Activated CD4-positive, alpha-beta T cell treated with anti-CD3 and anti-CD28 coated beads, Interleukin-2, Interleukin-6, amounts not matched to agents 100 ng/mL and 50 ng/mL, durations not matched to agents 16 hours and 8 hours (primary cell): ENCODE data around the gene FBXO24.

Experiments used
- DNase-seq: peaks from one replicate; pipeline ENCODE4 v3.0.0-alpha.2; 2020

Gene FBXO24

DNA sequence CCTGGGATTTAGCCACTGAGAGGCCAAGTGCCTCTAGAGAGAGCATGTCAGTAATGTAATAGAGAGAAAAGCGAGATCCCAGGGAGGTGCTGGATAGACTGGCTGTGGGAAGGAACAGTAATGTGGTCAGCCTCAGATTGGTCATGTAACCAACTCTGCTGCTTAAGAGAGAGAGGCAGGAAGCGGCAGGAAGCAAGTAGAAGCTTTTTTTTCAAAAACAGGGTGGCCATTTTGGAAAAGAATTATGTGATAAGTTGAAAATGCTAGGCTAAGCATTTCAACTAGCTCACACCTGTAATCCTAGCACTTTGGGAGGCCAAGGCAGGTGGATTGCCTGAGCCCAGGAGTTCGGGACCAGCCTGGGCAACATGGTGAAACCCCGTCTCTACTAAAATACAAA is 12.3 kb downstream of the FBXO24 start:
- DNase-seq, result no peak

DNA sequence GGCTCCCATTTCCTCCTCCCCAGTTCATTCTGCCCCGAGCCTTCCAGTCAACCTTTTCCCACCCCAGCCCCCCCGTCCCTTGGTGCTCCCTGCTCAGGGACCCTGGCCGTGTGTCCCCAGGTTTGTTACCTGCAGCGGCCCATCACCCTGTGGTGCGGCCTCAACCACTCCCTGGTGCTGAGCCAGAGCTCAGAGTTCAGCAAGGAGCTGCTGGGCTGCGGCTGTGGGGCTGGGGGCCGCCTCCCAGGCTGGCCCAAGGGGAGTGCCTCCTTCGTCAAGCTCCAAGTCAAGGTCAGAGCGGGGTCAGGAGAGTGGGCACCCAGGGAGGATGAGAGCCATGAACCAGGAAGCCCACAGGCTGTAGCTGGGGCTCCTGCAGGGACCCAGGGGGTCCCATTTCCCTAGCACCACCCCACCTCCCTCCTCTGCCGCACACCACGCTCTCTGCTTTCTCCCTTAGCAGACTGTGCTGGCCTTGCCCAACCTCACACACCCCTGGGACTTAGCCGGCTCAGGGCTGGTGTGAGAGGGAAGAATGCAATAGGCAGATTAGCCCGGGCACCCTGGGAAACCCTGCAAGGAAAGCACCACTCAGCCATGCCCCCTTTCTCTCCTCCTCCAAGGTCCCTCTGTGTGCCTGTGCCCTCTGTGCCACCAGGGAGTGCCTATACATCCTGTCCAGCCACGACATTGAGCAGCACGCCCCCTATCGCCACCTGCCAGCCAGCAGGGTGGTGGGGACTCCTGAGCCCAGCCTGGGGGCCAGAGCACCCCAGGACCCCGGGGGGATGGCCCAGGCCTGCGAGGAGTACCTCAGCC is 14.0 kb downstream of the FBXO24 start:
- DNase-seq, result no peak

DNA sequence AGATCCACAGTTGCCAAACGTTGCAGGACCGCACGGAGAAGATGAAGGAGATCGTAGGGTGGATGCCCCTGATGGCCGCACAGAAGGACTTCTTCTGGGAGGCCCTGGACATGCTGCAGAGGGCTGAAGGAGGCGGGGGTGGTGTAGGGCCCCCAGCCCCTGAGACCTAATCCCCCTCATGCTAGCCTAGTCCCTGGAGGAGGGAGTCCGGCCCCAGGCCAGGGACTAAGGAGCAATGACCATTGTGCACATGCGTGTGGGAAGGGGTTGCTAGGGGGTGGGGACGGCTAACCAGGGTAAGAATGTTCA is 14.6 kb downstream of the FBXO24 start:
- DNase-seq, result no peak

DNA sequence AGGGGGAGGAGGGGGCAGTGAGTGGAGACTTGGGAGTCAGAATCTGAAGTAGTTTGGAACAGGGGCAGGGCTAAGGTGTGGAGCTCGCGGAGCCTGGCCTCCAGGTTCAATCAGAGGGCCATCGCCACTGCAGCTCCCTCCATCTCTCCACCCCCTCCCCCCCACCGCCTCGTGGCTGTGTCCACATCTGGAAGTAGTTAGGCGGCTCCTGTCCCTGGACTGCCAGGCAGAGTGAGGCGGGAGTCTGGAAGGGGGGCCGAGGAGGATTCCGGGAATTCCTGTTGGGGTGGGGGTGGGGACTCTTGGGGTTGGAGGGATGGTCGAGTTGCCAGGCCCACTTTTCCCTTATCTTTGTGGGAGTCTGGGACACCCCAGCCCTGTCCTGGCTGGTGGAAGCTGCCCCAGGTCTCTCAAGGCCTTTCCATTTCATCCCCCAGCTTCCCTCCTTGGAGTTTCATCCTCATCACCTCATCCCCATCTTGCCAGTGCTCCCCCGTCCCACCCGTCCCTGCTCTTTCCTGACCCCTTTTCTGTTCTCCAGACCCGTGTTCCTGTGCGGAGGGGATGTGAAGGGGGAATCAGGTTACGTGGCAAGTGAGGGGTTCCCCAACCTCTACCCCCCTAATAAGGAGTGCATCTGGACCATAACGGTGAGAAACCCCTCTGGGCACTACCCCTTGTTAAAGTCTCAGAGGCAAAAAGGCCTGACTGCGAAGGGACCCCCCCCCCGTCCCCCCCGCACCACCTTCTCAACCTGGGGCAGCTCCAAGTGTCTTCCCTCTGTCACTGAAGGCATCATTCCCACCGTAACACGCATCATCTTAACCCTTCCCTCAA is 17.0 kb downstream of the FBXO24 start:
- DNase-seq, result no peak

DNA sequence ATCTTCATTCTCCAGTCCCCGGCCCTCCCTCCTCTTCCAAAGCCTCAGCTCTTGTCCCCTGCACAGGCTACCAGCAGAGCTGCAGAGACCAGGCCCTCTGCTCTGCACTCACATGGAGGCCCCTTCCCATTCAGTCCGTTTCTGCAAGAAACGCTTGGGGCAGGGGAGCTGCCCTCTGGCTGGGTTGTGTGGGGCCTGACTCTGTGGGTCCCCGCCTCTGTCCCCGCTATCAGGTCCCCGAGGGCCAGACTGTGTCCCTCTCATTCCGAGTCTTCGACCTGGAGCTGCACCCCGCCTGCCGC is 17.5 kb downstream of the FBXO24 start:
- no peak for DNase-seq

DNA sequence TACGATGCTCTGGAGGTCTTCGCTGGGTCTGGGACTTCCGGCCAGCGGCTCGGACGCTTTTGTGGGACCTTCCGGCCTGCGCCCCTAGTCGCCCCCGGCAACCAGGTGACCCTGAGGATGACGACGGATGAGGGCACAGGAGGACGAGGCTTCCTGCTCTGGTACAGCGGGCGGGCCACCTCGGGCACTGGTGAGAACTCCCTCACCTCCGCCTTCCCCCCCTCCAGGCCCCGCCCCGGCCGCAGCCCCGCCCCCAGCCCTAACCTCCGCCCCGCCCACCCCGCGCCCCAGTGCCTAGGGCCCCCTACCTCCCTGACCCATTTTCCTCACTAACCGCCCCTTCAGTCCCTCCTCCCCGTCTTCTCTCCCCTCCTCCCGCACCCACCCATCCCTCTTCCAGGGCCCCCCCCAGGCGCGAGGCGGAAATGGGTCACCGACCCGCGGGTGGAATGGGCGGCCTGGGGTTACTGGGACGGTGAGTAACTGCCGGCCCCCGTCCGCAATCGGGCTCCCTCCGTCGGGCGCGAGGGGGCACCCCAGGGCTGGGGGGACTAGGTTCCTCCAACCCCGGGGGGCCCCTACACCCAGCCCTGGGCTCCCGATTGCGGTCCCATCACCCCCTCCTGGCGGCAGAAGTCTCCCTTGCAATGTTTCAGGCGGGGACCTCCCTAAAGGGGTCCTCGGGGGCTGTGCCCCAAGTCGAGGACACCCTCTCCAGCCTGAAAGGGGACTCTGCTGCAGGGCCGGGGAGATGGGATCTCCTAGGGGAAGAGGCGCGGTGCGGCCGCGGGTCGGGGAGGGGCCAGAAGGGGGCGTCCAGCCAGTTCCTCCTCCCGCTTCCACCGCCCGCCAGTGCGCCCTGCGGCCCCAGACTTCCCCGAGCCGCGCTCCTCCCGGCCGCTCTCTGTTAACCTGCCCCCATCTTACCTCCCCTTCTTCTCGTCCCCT is 18.2 kb downstream of the FBXO24 start:
- DNase-seq, result peak; percentile 74

DNA sequence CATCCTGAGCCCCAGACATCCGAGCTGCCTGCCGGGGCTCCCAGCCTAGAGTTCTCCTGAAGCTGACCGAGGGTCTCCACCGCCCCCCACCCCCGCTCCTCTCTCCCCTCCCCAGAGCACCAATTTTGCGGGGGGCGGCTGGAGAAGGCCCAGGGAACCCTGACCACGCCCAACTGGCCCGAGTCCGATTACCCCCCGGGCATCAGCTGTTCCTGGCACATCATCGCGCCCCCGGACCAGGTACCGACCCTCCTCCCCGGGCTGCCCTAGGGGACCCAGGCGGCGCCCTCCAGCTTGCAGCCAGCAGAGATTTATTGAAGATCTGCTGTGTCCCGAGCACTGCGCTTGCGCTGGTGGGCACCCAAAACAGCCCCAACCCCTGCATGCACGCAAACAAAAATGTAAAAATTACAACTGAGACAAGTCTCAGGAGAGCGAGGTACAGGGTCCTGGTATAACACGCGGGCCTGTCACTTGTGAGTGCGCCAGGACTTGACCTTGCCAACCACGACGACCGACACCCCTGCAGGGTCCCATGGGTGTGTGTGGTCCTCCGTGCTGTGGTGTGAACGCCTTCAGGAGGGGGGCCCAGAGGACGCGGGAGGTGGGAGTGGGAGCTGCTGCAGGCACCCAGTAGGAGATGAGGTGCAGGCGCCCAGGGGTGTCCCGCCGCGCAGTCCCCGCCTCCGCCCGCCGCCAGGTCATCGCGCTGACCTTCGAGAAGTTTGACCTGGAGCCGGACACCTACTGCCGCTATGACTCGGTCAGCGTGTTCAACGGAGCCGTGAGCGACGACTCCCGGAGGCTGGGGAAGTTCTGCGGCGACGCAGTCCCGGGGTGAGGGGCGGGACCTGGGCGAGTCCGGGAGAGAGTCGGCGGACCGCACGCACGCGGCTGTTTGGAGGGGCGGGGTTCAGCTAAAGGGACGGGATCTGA is 19.1 kb downstream of the FBXO24 start:
- peak; percentile 38 for DNase-seq

DNA sequence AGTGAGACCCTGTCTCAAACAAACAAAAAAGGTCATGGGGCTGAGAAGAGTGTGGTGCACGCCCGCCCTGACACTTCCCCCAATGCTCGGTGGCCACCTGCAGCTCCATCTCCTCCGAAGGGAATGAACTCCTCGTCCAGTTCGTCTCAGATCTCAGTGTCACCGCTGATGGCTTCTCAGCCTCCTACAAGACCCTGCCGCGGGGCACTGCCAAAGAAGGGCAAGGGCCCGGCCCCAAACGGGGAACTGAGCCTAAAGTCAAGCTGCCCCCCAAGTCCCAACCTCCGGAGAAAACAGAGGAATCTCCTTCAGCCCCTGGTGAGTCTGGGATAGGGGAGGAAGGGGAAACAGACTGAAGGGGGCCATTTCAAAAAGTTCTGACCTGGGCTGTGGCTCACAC is 20.2 kb downstream of the FBXO24 start:
- DNase-seq, result no peak

DNA sequence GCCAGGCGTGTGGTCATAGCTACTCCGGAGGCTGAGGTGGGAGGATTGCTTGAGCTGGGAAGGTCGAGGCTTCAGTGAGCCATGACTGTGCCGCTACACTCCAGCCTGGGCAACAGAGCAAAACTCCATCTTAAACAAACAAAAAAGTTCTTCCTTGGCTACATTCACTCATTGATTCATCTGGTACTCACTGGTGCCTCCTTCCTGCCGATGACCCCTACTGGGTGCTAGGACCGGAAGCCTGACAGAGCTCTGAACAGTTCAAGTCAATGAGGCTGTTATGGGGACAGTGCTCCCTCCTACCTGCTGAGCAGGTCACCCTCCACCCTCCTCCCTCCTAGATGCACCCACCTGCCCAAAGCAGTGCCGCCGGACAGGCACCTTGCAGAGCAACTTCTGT is 21.0 kb downstream of the FBXO24 start:
- DNase-seq, result no peak

DNA sequence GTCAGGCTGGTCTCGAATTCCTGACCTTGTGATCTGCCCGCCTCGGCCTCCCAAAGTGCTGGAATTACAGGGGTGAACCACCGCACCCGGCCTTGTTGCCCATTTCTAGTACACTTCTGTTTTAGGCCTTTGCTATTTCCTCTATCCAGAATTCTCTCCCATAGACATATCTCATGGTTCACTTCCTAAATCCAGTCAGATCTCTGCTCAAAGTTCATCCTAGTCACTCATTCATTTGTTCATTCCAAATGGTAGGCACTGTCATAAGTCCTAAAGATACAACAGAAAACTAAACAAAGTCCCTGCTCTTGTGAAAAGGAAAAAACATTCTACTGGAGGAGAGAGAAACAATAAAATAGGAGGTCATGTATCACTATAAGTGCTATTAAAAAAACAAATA is 23.8 kb downstream of the FBXO24 start:
- no peak for DNase-seq

DNA sequence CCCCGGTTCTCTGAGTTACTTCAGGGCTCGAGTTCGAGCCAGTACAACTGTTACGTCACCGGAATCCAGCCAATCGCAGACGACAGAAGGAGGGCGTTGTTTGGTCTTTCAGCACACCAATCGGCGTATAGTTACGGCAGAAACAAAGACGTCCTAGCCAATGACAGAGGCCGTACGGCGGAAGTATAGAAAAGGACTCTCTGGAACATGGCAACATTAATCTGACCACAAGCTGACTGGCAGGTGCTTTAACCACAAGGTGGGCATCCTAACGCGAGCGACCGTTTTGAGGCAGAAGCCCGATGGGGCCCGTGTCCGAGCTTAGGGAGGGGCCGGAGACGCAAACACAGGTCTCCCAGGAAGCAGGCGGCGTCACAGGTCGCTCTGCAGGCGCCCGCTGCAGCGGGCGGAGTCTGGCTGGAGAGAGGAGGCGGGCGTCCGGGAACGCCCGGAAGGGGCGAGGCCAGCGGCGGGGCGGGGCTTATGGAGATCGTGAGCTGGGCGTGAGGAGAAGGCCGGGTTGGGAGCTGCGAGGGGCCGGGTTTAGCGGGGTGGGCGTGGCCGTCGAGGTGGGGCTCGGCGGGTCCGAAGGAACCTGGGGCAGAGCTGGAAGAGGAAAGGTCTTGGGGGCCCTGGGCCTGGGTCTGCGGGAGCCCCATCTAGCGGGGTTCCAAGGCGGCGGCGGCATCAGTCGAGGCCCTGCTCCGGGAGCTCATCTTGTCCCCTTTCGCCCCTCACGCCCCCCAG is 26.0 kb downstream of the FBXO24 start, which contains the start of gene MOSPD3:
MOSPD3 (plus strand) TSS at position 558 of the 747 bp plus-strand sequence. CDS start 252 bp downstream, outside the sequence.
- DNase-seq, result peak; percentile 99

DNA sequence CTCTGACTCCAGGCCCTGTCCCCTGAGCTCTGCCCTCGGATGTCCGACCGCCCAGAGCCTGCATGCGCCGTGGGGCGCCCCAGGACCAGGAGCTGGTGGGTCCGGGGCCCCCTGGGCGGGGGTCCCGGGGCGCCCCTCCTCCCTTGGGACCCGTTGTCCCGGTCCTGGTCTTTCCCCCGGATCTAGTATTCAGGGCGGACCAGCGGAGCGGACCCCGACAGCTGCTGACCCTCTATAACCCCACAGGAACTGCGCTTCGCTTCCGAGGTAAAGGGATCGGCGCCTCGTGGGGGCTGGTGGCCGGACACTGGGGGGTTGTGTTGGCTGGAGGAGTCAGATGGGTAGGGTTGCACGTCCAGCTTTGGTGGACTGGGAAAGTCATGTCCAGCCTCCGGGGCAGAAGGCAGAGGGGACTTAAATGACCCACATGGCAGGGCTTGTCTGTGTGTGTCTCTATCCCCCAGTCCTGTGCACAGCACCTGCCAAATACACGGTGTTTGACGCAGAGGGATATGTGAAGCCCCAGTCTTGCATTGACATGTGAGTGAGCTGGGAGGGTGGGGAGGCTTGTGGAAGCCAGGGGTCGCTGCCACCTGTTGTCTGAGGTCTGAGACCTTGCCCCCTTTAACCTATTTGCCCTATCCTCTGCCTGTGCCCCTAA is 26.7 kb downstream of the FBXO24 start:
- DNase-seq, result no peak

DNA sequence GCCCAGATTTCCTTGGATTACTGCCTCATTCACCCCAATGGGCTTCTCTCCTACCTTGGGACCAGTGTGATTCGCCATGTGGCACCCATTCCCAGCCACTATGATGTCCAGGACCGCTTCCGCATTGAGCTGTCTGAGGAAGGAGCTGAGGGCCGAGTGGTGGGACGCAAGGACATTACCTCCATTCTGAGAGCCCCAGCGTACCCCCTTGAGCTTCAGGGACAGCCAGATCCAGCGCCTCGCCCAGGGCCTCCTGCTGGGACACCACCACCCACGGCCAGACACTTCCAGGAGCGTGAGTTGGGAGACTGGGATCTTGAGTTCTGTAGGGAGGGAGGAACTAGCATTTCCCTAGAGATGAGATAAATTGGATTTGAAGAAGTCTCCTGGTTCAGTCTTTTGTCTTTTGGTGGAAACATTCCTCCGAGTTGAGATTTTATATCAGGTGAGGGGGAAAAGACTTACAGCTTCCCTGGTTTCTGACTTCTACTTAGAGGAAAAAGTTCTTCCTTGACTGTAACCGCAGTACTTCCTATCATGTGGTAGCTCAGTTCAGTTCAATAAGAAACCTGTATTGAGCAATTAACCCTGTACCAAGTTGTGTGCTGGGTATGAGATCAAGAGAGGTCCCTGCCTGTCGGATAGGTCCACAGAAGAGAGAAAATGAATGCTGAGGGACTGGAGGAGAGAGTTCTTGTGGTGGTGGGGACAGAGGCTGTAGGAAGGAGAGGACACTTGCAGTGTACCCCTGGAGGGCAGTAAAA is 27.5 kb downstream of the FBXO24 start:
- peak; percentile 30 for DNase-seq

DNA sequence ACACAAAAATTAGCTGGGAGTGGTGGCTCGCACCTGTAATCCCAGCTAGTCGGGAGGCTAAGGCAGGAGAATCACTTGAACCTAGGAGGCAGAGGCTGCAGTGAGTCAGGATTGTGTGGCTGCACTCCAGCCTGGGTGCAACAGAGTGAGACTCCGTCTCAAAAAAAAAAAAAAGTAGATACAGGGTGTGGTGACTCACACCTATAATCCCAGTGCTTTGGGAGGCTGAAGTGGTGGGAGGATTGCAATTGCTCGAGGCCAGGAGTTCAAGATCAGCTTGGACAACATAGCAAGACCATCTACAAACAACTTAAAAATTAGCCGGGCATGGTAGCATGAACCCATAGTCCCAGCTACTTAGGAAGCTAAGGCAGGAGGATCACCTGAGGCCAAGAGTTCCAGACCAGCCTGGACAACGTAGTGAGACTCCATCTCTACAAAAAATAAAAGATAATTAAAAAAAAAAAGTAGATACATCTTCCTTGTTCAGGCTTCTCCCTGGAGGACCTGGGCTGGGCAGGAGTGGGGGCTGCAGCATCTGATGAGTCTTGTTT is 28.3 kb downstream of the FBXO24 start:
- DNase-seq, result no peak

DNA sequence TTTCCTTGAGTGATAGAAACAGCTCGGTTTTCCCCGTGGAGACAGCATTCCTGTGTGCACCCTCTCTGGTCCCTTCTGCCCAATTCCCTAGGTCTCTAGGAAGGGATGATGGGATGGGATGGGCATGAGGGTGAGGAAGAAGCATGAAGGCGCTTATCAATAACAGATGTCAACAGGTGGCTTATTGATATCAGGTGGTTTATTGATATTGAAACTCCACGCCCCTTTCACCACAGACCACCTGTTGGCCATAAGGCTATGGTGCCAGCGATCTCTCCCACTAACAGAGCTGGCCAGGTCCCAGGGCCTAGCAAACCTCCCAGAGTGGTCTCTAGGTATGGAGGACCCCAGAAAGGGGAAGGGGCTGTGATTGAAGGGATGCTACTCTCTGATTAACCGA is 34.1 kb downstream of the FBXO24 start:
- no peak for DNase-seq

DNA sequence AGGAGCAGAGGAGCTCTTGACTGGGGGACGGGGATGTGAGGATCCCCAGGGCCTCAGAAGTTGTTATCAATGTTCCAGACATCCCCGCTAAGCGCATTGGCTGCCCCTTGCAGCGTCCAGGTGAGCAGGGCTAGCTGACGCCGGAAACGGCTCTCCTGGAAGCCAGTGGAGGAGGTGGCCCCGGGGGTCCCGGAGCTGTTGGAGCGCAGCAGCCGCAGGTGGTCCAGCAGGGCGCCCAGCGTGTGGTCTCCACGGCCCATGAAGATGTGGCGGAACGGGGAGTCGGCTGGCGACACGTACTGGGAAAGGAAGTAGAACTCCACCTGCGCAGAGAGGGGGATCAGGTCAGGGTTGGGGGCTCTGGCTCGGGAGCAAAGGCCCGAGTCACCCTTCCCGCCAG is 34.7 kb downstream of the FBXO24 start:
- DNase-seq, result no peak

DNA sequence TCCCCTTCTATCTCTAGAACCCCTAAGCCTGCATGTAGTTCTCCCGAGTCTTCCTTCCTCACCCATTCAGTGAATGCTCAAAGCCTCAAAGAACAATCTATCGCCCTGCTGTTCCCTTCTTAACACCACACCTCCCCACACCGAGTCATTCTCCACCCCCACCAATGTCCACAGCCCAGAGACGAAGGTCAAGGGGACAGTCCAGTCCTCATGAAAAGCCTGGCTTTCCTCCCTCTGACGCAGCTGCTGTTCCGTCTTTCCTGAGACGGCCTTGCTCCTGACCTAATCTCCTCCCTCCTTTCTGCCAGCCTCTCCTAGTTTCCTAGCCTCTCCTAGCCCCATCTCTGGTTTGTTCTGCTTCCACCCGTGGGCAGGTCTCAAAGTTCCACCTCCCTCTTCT is 35.4 kb downstream of the FBXO24 start:
- no peak for DNase-seq

DNA sequence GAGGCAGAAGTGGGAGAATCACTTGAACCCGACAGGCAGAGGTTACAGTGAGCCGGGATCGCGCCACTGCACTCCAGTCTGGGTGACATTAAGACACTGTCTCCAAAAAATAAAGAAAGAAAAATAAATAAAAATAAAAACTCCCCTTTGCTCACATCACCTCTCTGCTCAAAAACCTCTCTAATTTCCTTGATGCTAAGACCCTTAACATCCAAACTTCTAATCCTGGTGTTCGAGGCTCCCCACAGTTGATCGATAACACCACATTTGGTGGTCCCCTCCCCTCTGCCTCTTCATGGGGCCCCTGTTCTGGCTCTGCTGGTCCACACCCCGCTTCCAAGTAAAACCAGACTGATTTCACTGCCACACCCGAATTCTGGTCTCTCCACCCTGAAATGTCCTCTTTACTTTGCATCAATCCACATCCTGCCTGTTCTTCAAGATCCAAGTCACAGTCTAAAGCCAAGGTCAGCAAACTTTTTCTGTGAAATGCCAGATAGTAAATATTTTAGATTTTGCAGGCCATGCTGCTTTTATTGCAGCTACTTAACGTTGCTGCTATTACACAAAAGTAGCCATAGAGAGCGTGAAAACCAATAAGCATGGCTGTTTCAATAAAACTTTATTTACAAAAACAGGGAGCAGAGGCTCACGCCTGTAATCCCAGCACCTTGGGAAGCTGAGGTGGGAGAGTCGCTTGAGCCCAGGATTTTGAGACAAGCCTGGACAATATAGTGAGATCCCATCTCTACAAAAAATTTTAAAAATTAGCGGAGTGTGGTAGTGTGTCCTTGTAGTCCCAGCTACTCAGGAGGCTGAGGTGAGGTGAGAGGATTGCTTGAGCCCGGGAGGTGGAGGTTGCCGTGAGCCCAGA is 38.1 kb downstream of the FBXO24 start:
- DNase-seq, result no peak

DNA sequence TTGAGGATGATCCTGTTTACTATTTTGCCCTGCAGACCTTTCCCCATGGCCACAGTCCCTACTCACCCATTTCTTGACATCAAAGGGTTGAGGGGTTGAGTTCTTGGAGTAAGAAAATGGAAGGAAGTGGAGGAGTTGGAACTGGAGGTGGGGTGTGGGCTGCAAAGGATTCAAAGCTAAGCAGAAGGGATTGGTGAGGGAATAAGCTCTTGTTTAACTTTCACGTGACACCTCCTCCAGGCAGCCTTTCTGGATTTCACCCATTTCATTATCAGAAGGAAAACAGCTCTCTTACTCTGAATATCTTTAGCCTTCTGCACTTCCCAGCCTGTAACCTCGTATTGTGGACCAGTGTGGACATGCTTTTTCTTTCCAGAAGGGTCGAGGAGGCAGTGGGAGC is 39.9 kb downstream of the FBXO24 start:
- DNase-seq, result no peak
